ENCODE measurements around the gene GPR87. TPM values are rescaled to one million over a fixed set of nuclear protein-coding genes. Genes with fewer than 3 reads are reported as not detected.

Gene GPR87
- total RNA-seq, 1 experiment from 2014 or later = not detected

DNA sequence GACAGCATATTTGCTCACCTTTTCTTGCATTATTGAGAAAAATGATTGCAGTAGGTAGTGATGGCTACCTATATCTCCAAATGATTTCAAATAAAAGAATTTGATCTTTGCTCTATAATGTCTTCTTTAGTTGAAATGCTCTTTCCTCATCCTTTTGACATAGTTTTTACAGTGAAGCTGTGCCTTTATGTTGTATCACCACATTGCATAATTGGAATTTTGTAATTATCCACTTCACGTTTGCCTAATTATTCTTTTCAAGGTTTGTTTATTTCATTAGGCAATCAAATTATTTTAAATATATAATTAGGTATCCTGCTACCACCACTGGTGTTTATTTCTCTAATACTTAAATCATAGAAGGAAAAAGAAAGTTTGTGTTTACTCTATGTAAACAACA lies 34.0 kb upstream of the GPR87 start:
- ChIA-PET POLR2A (ENCODE audit: low non-redundant PET) (no interaction called here), CTCF (no interaction called here)
- H3K9me3 ChIP-seq (ENCODE audit: low read depth, low read length, poor library complexity, severe bottlenecking) = no peaks in the 10 kb centered on the region
- no peak overlapping the region for H3K4me3 ChIP-seq (ENCODE audit: low read depth, low read length, poor library complexity, severe bottlenecking)
- no peak for TF ChIP-seq EZH2 (IDR thresholded peaks at IDR 0.05; ENCODE audit: borderline replicate concordance, low read depth, low read length, poor library complexity, severe bottlenecking)
- no peaks in the 10 kb centered on the region for H3K36me3 ChIP-seq (ENCODE audit: insufficient read depth, low read length, poor library complexity, severe bottlenecking)
- DNase-seq (ENCODE audit: low spot score) = no peak
- intact Hi-C loops (cut with micrococcal nuclease; ENCODE audit: unreplicated experiment) = no loop called here
- no peaks in the 10 kb centered on the region for H3K4me1 ChIP-seq (ENCODE audit: insufficient read depth, low read length, poor library complexity, severe bottlenecking)
- no peak overlapping the region for H3K27ac ChIP-seq (ENCODE audit: low read depth, low read length, poor library complexity, severe bottlenecking)
- no peaks in the 10 kb centered on the region for H3K27me3 ChIP-seq (replicated peaks; ENCODE audit: insufficient read depth, low read depth, low read length, poor library complexity)
- no TSS peak for BruUV-seq (replicated peaks)

DNA sequence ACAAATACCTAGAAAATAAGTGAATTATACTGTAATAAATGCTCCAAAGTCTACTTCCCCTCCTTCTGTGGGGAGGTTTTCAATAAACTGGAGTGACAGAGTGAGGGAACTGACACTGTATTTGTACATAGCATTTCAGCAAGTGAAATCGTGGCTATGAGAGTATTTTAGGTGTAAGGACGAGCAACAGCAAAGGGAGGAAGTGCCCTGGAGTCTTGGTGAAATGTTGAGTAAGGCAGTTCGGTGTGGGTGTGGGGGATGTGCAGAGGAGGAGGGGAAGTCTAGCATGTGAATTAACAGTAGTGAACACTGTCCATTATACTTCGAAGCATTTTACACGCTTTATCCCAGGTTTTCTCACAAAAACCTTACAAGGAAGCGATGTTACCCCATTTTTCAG lies 30.8 kb upstream of the GPR87 start:
- Histone ChIP-seq H3K27ac (ENCODE audit: low read depth, low read length, poor library complexity, severe bottlenecking) (no peak overlapping the region), H3K9me3 (ENCODE audit: low read depth, low read length, poor library complexity, severe bottlenecking) (no peaks in the 10 kb centered on the region), H3K27me3 (replicated peaks; ENCODE audit: insufficient read depth, low read depth, low read length, poor library complexity) (no peaks in the 10 kb centered on the region), H3K4me3 (ENCODE audit: low read depth, low read length, poor library complexity, severe bottlenecking) (no peak overlapping the region), H3K4me1 (ENCODE audit: insufficient read depth, low read length, poor library complexity, severe bottlenecking) (no peaks in the 10 kb centered on the region), H3K36me3 (ENCODE audit: insufficient read depth, low read length, poor library complexity, severe bottlenecking) (no peaks in the 10 kb centered on the region)
- TF ChIP-seq, protein P1, sequence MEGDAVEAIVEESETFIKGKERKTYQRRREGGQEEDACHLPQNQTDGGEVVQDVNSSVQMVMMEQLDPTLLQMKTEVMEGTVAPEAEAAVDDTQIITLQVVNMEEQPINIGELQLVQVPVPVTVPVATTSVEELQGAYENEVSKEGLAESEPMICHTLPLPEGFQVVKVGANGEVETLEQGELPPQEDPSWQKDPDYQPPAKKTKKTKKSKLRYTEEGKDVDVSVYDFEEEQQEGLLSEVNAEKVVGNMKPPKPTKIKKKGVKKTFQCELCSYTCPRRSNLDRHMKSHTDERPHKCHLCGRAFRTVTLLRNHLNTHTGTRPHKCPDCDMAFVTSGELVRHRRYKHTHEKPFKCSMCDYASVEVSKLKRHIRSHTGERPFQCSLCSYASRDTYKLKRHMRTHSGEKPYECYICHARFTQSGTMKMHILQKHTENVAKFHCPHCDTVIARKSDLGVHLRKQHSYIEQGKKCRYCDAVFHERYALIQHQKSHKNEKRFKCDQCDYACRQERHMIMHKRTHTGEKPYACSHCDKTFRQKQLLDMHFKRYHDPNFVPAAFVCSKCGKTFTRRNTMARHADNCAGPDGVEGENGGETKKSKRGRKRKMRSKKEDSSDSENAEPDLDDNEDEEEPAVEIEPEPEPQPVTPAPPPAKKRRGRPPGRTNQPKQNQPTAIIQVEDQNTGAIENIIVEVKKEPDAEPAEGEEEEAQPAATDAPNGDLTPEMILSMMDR (conservative IDR thresholded peaks at IDR 0.05; ENCODE audit: low read depth, low read length) = no peak
- no peak for TF ChIP-seq EZH2 (IDR thresholded peaks at IDR 0.05; ENCODE audit: borderline replicate concordance, low read depth, low read length, poor library complexity, severe bottlenecking)
- no TSS peak for BruUV-seq (replicated peaks)
- intact Hi-C loops (cut with micrococcal nuclease; ENCODE audit: unreplicated experiment) = no loop called here
- ChIA-PET POLR2A (ENCODE audit: low non-redundant PET) (no interaction called here), CTCF (no interaction called here)
- DNase-seq (ENCODE audit: low spot score) = no peak

DNA sequence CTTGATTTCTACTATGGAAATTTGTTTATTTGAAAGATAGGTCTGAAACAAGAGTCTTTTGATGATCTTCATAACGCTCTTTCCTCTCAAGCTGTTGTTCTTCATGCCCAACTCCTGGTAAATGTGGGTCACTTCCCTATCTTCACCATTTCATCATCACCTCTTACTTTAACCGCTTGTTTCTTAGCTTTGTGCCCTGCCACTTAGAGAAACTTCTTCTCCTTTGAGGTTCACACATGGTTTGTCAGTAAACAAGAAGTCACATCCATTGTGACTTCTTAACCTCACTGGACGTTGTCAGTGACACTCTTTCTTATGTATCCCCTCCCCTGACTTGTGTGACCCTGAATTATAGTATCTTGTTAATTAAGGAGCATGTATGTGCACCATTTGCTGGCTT lies 29.7 kb upstream of the GPR87 start:
- intact Hi-C loops (cut with micrococcal nuclease; ENCODE audit: unreplicated experiment) = no loop called here
- DNase-seq (ENCODE audit: low spot score) = no peak
- Histone ChIP-seq H3K4me1 (ENCODE audit: insufficient read depth, low read length, poor library complexity, severe bottlenecking) (no peaks in the 10 kb centered on the region), H3K9me3 (ENCODE audit: low read depth, low read length, poor library complexity, severe bottlenecking) (no peaks in the 10 kb centered on the region), H3K36me3 (ENCODE audit: insufficient read depth, low read length, poor library complexity, severe bottlenecking) (no peaks in the 10 kb centered on the region), H3K27ac (ENCODE audit: low read depth, low read length, poor library complexity, severe bottlenecking) (no peak overlapping the region), H3K4me3 (ENCODE audit: low read depth, low read length, poor library complexity, severe bottlenecking) (no peak overlapping the region), H3K27me3 (replicated peaks; ENCODE audit: insufficient read depth, low read depth, low read length, poor library complexity) (no peaks in the 10 kb centered on the region)
- ChIA-PET CTCF (no interaction called here), POLR2A (ENCODE audit: low non-redundant PET) (no interaction called here)
- TF ChIP-seq, protein P1 (conservative IDR thresholded peaks at IDR 0.05; ENCODE audit: low read depth, low read length) = no peak
- no peak for TF ChIP-seq EZH2 (IDR thresholded peaks at IDR 0.05; ENCODE audit: borderline replicate concordance, low read depth, low read length, poor library complexity, severe bottlenecking)
- BruUV-seq (replicated peaks) = no TSS peak

DNA sequence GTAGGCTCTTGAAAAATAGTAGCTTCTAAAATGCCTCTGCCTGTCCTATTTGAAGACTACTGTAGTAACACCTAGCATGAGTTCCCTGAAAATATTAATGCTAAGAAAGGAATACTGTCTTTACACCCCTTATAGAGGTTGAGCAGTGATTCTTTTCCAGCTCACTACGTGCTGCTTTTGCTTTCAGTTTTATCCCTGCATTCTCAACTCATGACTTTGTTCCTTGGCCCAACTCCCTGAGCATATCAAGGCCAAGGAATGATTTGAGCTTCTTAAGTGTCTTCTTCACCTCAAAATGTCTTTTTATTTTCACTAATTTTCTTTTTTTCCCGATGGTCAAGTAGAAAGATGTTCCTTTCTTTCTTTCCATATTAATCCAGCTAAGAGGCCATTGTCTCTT lies 29.2 kb upstream of the GPR87 start:
- DNase-seq (ENCODE audit: low spot score) = no peak
- H3K4me1 ChIP-seq (ENCODE audit: insufficient read depth, low read length, poor library complexity, severe bottlenecking) = no peaks in the 10 kb centered on the region
- no peak for TF ChIP-seq EZH2 (IDR thresholded peaks at IDR 0.05; ENCODE audit: borderline replicate concordance, low read depth, low read length, poor library complexity, severe bottlenecking)
- TF ChIP-seq, protein P1 (conservative IDR thresholded peaks at IDR 0.05; ENCODE audit: low read depth, low read length) = no peak

More for the DNA sequence above, 29.2 kb upstream of the GPR87 start:
- intact Hi-C loops (cut with micrococcal nuclease; ENCODE audit: unreplicated experiment) = no loop called here
- ChIA-PET POLR2A (ENCODE audit: low non-redundant PET) (no interaction called here), CTCF (no interaction called here)
- Histone ChIP-seq H3K4me3 (ENCODE audit: low read depth, low read length, poor library complexity, severe bottlenecking) (no peak overlapping the region), H3K27me3 (replicated peaks; ENCODE audit: insufficient read depth, low read depth, low read length, poor library complexity) (no peaks in the 10 kb centered on the region), H3K9me3 (ENCODE audit: low read depth, low read length, poor library complexity, severe bottlenecking) (no peaks in the 10 kb centered on the region), H3K27ac (ENCODE audit: low read depth, low read length, poor library complexity, severe bottlenecking) (no peak overlapping the region), H3K36me3 (ENCODE audit: insufficient read depth, low read length, poor library complexity, severe bottlenecking) (no peaks in the 10 kb centered on the region)
- no TSS peak for BruUV-seq (replicated peaks)
